H9 (cell line): ENCODE results near the gene IER5L. TPM values are rescaled to one million over a fixed set of nuclear protein-coding genes. Genes with fewer than 3 reads are reported as not detected.

Experiments
- DNase-seq: peaks from one replicate; pipeline ENCODE4 v3.0.0-alpha.2; 2017
- H2AFZ ChIP-seq: one replicate; pipeline ENCODE4 v1.6.1; 2013; ENCODE audit warnings: mild to moderate bottlenecking, low read length, control low read depth, moderate library complexity
- H2AK5ac ChIP-seq: 2 replicates; pipeline ENCODE4 v1.6.1; 2013; ENCODE audit warnings: low read length, control low read depth, mixed read lengths; ENCODE audit not compliant: insufficient read length
- H2BK120ac ChIP-seq: one replicate; pipeline ENCODE4 v1.6.1; 2013; ENCODE audit warnings: low read depth, mild to moderate bottlenecking, low read length, control low read depth, inconsistent platforms; ENCODE audit not compliant: poor library complexity, severe bottlenecking
- H2BK12ac ChIP-seq: 2 replicates; pipeline ENCODE4 v1.6.1; 2013; ENCODE audit warnings: low read length, control low read depth, mixed read lengths, low read depth; ENCODE audit not compliant: insufficient read length
- H2BK15ac ChIP-seq: 2 replicates; pipeline ENCODE4 v1.6.1; 2013; ENCODE audit warnings: low read depth, low read length, control low read depth
- H2BK20ac ChIP-seq: one replicate; pipeline ENCODE4 v1.6.1; 2013; ENCODE audit warnings: low read depth, mild to moderate bottlenecking, low read length, control low read depth, inconsistent platforms; ENCODE audit not compliant: poor library complexity, severe bottlenecking
- H2BK5ac ChIP-seq: 2 replicates; pipeline ENCODE4 v1.6.1; 2013; ENCODE audit warnings: low read length, control low read depth, mixed read lengths; ENCODE audit not compliant: insufficient read length
- H3K14ac ChIP-seq: 2 replicates; pipeline ENCODE4 v1.6.1; 2013; ENCODE audit warnings: low read length, control low read depth; ENCODE audit not compliant: insufficient read depth
- H3K18ac ChIP-seq: 2 replicates; pipeline ENCODE4 v1.6.1; 2013; ENCODE audit warnings: low read depth, mild to moderate bottlenecking, mixed read lengths, low read length, control low read depth; ENCODE audit not compliant: insufficient read length
- H3K23ac ChIP-seq: 2 replicates; pipeline ENCODE4 v1.6.1; 2013; ENCODE audit warnings: low read length, control low read depth, mixed read lengths, low read depth; ENCODE audit not compliant: insufficient read length
- H3K23me2 ChIP-seq: 2 replicates; pipeline ENCODE4 v1.6.1; 2013; ENCODE audit warnings: low read depth, mild to moderate bottlenecking, mixed read lengths, low read length, control low read depth; ENCODE audit not compliant: insufficient read length, poor library complexity, severe bottlenecking
- H3K27ac ChIP-seq: 2 replicates; pipeline ENCODE4 v1.5.1; 2013; ENCODE audit warnings: low read length, control low read depth, mixed read lengths, low read depth; ENCODE audit not compliant: insufficient read length
- H3K27me3 ChIP-seq: 2 replicates; pipeline ENCODE4 v1.6.1; 2013; ENCODE audit warnings: low read length, control low read depth, inconsistent platforms; ENCODE audit not compliant: insufficient read depth
- H3K4ac ChIP-seq: 2 replicates; pipeline ENCODE4 v1.6.1; 2013; ENCODE audit warnings: low read depth, mild to moderate bottlenecking, control low read depth, inconsistent platforms, low read length, moderate library complexity
- H3K4me1 ChIP-seq: 2 replicates; pipeline ENCODE4 v1.6.1; 2013; ENCODE audit warnings: low read length, control low read depth, inconsistent platforms; ENCODE audit not compliant: insufficient read depth
- H3K4me2 ChIP-seq: 2 replicates; pipeline ENCODE4 v1.6.1; 2013; ENCODE audit warnings: low read length, control low read depth, mixed read lengths; ENCODE audit not compliant: insufficient read length, insufficient read depth
- H3K56ac ChIP-seq: 2 replicates; pipeline ENCODE4 v1.6.1; 2013; ENCODE audit warnings: low read depth, mild to moderate bottlenecking, mixed read lengths, low read length, control low read depth; ENCODE audit not compliant: insufficient read length
- H3K79me1 ChIP-seq: 2 replicates; pipeline ENCODE4 v1.6.1; 2013; ENCODE audit warnings: low read depth, mild to moderate bottlenecking, moderate library complexity, low read length, control low read depth, inconsistent platforms; ENCODE audit not compliant: insufficient read depth, poor library complexity, severe bottlenecking
- H3K79me2 ChIP-seq: 2 replicates; pipeline ENCODE4 v1.6.1; 2013; ENCODE audit warnings: low read length, control low read depth, inconsistent platforms; ENCODE audit not compliant: insufficient read depth
- H3K9ac ChIP-seq: 2 replicates; pipeline ENCODE4 v1.6.1; 2013; ENCODE audit warnings: low read length, control low read depth, mixed read lengths; ENCODE audit not compliant: insufficient read length; ENCODE audit errors: extremely low read depth
- H3K9me3 ChIP-seq: one replicate; pipeline ENCODE4 v1.6.1; 2013; ENCODE audit warnings: low read depth, low read length, inconsistent platforms; ENCODE audit not compliant: control insufficient read depth
- H3T11ph ChIP-seq: one replicate; pipeline ENCODE4 v1.6.1; 2013; ENCODE audit warnings: mild to moderate bottlenecking, low read length, control low read depth, inconsistent platforms
- H4K20me1 ChIP-seq: one replicate; pipeline ENCODE4 v1.6.1; 2013; ENCODE audit not compliant: control insufficient read depth, insufficient read length, insufficient read depth
- H4K5ac ChIP-seq: 2 replicates; pipeline ENCODE4 v1.6.1; 2013; ENCODE audit warnings: low read depth, mild to moderate bottlenecking, mixed read lengths, low read length, control low read depth; ENCODE audit not compliant: insufficient read length
- H4K8ac ChIP-seq: replicated peaks from 2 replicates; pipeline ENCODE4 v1.6.1; 2013; ENCODE audit warnings: low read length, control low read depth, mixed read lengths, low read depth; ENCODE audit not compliant: insufficient read length
- H4K91ac ChIP-seq: 2 replicates; pipeline ENCODE4 v1.6.1; 2013; ENCODE audit warnings: low read depth, mild to moderate bottlenecking, moderate library complexity, mixed read lengths, low read length, control low read depth; ENCODE audit not compliant: insufficient read length
- H3K27ac Mint-ChIP-seq, 3 experiments: 2 replicates in 2 of 3; 3 replicates in 1 of 3; pipeline ENCODE4 v1.8.0; 2020 to 2021; ENCODE audit warnings: mixed read lengths in 3 of 3, mild to moderate bottlenecking in 1 of 3, moderate library complexity in 1 of 3
- H3K27me3 Mint-ChIP-seq: 2 replicates; pipeline ENCODE4 v1.8.0; 2021; ENCODE audit warnings: low read depth, mild to moderate bottlenecking, moderate library complexity, mixed read lengths
- H3K36me3 Mint-ChIP-seq, 3 experiments: 2 replicates in 2 of 3; 3 replicates in 1 of 3; pipeline ENCODE4 v1.8.0; 2020 to 2021; ENCODE audit warnings: low read depth in 3 of 3, mixed read lengths in 3 of 3; ENCODE audit not compliant: insufficient read depth in 1 of 3
- H3K4me1 Mint-ChIP-seq, 2 experiments: 2 replicates each; pipeline ENCODE4 v1.8.0; 2020; ENCODE audit warnings: mixed read lengths in 2 of 2
- H3K4me3 Mint-ChIP-seq, 2 experiments: 2 replicates in 1 of 2; 3 replicates in 1 of 2; pipeline ENCODE4 v1.8.0; 2020 to 2021; ENCODE audit warnings: mild to moderate bottlenecking in 2 of 2, mixed read lengths in 2 of 2, moderate library complexity in 1 of 2
- H3K9me3 Mint-ChIP-seq, 2 experiments: 2 replicates in 1 of 2; 3 replicates in 1 of 2; pipeline ENCODE4 v1.8.0; 2020; ENCODE audit warnings: mild to moderate bottlenecking in 2 of 2, mixed read lengths in 2 of 2, moderate library complexity in 1 of 2
- WGBS: extraction: QIAGEN DNeasy Blood & Tissue Kit; methylation state at CpG from one replicate; pipeline ENCODE4 v1.1.7; 2013; ENCODE audit warnings: missing lambda C conversion rate, low lambda C conversion rate, mixed read lengths; ENCODE audit not compliant: insufficient read length; ENCODE audit errors: extremely low coverage; 5-methylcytosine and 5-hydroxymethylcytosine counted together
- total RNA-seq: library from RNA; stranded (reverse); gene quantifications from 2 replicates; pipeline ENCODE4 v1.2.1, GENCODE V29; 2021
- TF ChIP-seq, protein P1 (sequence below): fragments of 200-600 bp; sonication (generic); conservative IDR thresholded peaks from 3 replicates; pipeline ENCODE4 v1.8.0; 2021; ENCODE audit warnings: antibody characterized with exemption, mild to moderate bottlenecking

Gene IER5L
- total RNA-seq, 1 experiment from 2014 or later: 1.0 TPM

GRCh38 chr9:129225815-129226214, 47.8 kb upstream of the IER5L start:
- Histone ChIP-seq H2BK120ac (no peak overlapping the region), H3K4me1 (no peaks in the 10 kb centered on the region; the same call in 1 of the 2 replicates), H3K9me3 (no peaks in the 10 kb centered on the region), H2AFZ (no peak overlapping the region), H3K23me2 (no peaks in the 10 kb centered on the region), H4K91ac (no peak overlapping the region), H3K56ac (no peak overlapping the region), H3K27me3 (no peaks in the 10 kb centered on the region), H2BK5ac (no peak overlapping the region), H3T11ph (no peak overlapping the region), H3K79me1 (no peaks in the 10 kb centered on the region), H4K8ac (no peak overlapping the region), H2BK12ac (no peak overlapping the region), H3K23ac (no peak overlapping the region), H2BK20ac (no peak overlapping the region), H3K4me2 (no peak overlapping the region), H3K9ac (no peak overlapping the region), H3K27ac (no peak overlapping the region), H3K4ac (no peak overlapping the region), H3K79me2 (no peaks in the 10 kb centered on the region), H3K14ac (no peak overlapping the region), H2BK15ac (no peak overlapping the region), H3K18ac (no peak overlapping the region), H4K20me1 (peaks cover 2% of the 10 kb centered on the region), H2AK5ac (no peak overlapping the region), H4K5ac (no peak overlapping the region)
- peak; percentile 87 for DNase-seq
- TF ChIP-seq, protein P1, sequence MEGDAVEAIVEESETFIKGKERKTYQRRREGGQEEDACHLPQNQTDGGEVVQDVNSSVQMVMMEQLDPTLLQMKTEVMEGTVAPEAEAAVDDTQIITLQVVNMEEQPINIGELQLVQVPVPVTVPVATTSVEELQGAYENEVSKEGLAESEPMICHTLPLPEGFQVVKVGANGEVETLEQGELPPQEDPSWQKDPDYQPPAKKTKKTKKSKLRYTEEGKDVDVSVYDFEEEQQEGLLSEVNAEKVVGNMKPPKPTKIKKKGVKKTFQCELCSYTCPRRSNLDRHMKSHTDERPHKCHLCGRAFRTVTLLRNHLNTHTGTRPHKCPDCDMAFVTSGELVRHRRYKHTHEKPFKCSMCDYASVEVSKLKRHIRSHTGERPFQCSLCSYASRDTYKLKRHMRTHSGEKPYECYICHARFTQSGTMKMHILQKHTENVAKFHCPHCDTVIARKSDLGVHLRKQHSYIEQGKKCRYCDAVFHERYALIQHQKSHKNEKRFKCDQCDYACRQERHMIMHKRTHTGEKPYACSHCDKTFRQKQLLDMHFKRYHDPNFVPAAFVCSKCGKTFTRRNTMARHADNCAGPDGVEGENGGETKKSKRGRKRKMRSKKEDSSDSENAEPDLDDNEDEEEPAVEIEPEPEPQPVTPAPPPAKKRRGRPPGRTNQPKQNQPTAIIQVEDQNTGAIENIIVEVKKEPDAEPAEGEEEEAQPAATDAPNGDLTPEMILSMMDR: no peak
- Mint-ChIP-seq H3K9me3 (no peaks in the 10 kb centered on the region), H3K4me3 (no peak overlapping the region), H3K27me3 (no peaks in the 10 kb centered on the region), H3K27ac (no peak overlapping the region), H3K36me3 (no peaks in the 10 kb centered on the region), H3K4me1 (peaks cover 26 to 50% of the 10 kb centered on the region in 2 experiments)
- no CpG with 5 or more reads among the region's 12 CpGs for WGBS
